NCI-H748 treated with DMSO at 0.1 percent for 48 hours (cell line): Measurements from ENCODE around the gene FAM209A.
"Not testable (repeated sequence)": the region's sequence is repeated elsewhere in the genome, so short reads cannot be mapped to it uniquely, and the experiment has no call there.

Source experiments
- DNase-seq: peaks from one replicate; lab custom pipeline; 2025; lab: John Stamatoyannopoulos, UW

FAM209A gene

DNA sequence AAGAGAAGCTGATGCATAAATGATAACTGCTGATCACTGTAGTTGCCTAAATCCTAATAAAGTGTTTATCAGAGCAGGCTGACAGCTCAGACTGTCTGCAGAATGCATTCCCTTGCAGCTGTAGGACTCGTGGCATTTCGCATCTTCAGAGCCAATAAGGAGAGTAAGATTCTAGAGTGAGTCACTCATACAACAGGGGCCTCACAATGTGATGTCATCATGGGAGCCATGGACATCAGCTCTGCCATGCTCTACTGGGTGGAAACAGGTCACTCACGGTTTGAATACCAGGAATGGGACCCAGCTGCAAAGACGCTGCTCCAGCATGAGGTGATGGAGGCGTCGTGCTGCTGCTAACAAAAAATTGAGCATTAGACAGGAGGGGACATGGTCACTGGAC is 15.9 kb downstream of the FAM209A start:
- no peak for DNase-seq

DNA sequence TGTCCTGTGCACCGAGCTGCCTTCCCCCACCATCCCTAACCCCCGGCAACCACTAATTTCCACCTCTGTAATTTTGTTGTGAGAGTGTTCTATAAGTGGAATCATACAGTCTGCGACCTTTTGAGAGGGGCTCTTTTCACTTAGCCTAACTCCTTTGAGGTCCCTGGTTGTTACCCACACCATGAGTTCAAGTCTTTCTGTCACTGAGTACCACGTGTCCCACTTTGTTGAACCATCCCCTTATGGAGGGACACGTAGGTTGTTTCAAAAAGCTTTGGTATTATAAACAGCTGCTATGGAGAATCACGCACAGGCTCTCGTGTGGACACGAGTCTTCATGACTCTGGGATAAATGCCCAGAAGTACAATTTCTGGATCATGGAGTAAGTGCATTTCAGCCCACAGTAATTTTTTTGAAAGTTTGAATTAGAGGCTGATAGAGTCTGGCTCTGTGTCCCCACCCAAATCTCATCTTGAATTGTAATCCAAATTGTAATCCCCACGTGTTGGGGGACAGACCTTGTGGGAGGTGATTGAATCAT is 18.0 kb downstream of the FAM209A start:
- DNase-seq = no peak

DNA sequence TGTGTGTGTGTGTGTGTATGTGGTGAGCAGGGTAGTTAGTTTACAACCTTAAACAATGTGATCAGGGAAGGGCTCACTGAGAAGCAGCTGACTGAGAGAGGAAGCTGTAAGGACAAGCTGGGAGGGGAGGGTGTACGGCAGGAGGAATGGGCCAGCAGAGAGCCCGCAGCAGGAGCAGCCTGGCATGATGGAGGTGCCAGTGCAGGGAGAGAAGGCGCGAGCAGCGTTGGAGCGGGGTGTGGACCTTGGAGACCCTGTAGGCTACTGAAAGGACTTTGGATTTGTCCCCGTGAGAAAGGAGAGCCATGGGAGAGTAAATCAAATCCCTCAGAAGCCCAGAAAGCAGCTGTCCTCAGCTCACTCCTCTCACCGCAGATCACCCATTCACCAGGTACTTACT is 27.0 kb downstream of the FAM209A start:
- no peak for DNase-seq

DNA sequence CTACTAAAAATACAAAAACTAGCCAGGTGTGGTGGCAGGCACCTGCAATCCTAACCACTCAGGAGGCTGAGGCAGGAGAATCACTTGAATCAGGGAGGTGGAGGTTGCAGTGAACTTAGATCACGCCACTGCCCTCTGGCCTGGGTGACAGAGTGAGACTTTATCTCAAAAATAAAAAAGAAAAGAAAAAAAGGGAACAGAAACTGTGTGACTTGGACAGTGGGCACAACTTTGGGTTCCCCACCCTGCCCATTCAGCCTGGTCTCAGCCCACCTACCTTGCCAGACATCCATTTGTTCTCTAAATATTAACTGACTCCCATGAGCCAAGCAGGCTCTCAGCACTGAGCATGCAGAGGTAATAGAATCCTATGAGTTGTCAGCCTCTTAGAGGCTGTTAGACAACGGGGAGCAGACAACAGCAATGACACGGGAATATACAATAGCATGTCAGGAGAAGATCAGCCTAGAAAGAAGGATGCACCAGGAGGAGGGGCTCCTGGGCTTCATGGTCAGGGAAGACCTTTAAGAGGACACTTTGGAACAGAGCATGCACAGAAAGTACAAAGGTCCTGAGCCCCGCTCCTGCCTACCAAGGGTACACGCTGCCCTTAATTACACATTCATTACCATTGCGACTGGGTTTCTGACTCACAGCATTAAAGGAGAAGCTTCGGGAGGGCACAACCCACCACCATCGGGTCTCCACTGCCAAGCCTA is 28.5 kb downstream of the FAM209A start:
- DNase-seq = no peak

DNA sequence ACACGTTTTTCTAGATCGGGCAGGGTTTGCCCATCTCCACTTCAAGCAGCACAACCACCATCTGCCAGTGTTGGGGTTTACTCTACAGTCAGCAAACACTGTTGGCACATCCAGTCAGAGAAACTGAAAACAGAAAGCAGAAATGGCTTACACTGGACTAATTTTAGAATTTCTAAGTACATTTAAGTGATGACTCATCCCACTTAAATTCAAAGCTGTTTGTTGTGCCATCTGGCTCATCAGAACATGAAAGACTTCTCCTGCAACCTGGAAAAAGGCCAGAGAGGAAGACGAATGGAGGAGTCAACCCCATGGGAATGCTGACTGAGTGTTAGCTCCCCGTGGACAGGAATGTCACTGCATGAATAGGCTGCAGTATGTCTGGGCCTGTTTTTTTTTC is 30.3 kb downstream of the FAM209A start:
- DNase-seq = peak; percentile 1

DNA sequence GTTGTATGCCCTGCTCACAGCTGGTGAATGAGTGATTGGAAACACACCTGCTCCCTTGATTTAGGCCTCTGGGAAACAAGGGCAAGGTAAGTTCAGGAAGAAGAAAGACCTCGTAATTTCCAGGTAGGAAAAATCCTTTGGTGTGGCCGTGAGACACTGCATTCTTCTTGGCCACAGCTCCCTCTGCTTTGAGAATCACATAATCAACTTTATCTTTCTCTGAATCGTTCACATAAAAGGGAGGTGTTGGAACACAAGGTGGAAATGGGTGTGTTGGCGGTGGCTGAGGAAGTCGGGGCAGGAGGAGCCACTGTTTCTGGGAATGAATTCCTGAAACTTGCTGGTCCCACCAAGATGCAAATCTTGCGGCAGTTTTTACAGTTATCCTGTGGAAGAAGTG is 34.4 kb downstream of the FAM209A start:
- no peak for DNase-seq

DNA sequence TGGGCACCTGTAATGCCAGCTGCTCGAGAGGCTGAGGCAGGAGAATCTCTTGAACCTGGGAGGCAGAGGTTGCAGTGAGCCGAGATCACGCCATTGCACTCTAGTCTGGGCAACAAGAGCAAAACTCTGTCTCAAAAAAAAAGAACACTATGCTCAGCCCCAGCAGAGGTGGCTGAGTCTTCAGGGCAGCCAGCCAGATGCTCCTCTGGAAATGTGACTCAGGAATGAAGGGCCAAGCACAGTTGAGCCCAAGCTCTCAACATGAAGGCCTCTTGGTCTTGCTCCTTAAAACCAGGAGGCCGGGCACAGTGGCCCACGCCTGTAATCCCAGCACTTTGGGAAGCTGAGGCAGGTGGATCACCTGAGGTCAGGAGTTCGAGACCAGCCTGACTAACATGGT is 40.0 kb downstream of the FAM209A start:
- not testable (repeated sequence) for DNase-seq

DNA sequence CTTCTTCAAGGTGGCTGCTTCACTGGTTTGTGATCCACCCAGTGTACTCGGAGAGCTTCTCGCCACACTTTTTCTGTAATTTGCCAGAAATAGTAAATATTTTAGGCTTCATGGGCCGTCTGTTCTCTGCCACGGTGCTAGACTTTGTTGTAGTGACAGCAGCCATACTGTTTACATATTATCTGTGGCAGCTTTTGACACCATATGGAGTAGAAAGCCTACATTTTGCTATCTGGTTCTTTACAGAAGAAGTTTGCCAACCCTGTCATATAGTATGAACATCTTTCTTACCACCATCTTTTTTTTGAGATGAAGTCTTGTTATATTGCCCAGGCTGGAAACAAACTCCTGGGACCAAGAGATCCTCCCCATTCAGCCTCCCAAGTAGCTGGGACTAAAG is 41.0 kb downstream of the FAM209A start:
- no peak for DNase-seq

DNA sequence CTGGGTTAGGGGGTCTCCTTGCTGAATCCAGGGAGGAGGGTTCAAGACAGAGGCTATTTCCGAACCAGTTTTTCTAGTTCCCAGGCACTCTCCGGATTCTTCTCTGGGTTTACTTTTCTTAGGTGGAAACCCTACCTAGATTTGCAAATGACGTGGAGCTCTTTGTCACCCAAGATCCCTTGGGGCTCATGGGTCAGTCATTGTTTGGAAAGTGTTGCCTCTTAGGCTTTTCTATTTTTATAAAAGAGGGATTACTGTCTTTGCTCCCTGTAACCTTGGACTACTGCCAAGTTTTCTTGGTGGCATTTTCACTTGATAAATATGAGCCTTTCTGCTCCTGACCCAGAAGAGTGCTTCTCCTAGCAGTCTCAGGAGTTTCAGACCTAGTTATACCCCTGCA is 42.1 kb downstream of the FAM209A start:
- DNase-seq = peak; percentile 0

DNA sequence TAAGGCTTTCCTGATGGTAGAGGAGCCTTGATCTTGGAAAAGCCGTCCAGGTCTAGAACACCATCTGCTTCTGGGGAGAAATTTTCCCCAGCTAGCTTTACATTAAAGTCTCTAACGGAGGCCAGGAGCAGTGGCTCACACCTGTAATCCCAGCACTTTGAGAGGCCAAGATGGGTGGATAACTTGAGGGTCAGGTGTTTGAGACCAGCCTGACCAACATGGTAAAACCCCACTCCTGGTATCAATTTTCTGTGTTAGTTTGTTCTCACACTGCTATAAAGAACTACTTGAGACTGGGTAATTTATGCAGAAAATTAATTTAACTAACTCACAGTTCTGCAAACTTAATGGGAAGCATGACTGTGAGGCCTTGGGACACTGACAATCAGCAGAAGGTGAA is 46.3 kb downstream of the FAM209A start:
- DNase-seq = no peak

DNA sequence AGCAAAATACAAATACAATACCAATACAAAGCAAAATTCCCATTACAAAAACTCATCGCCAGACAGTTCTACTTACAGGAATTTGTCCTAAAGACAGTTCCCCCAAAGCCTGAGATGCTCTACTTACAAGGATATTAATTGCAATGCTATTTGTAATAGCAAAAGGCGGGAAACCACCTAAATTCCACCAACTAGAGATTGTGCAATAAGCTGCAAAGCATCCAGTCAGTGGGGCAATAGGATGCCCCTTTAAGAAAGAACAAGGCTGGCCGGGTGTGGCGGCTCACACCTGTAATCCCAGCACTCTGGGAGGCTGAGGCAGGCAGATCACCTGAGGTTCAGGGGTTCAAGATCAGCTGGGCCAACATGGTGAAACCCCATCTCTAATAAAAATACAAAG is 47.6 kb downstream of the FAM209A start:
- DNase-seq = no peak

DNA sequence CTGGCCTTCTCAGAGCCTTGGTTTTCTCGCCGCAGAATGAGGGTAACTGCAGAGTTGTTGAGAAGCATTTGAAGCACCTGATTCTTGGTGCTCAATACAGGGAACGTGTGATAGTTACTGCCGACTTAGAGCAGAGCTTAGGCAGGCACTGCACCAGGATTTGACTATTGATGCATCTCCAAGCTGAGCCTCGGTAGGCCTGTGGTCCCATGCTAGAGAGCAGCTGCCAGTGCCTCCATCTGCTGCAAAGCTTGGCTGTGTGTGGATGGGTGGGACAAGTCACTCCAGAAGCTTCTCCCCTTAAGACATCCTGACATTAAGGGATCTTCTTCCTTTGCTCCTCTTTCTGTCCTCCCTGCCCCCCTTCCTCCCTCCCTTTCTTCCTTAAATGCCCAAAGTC is 49.4 kb downstream of the FAM209A start:
- no peak for DNase-seq

DNA sequence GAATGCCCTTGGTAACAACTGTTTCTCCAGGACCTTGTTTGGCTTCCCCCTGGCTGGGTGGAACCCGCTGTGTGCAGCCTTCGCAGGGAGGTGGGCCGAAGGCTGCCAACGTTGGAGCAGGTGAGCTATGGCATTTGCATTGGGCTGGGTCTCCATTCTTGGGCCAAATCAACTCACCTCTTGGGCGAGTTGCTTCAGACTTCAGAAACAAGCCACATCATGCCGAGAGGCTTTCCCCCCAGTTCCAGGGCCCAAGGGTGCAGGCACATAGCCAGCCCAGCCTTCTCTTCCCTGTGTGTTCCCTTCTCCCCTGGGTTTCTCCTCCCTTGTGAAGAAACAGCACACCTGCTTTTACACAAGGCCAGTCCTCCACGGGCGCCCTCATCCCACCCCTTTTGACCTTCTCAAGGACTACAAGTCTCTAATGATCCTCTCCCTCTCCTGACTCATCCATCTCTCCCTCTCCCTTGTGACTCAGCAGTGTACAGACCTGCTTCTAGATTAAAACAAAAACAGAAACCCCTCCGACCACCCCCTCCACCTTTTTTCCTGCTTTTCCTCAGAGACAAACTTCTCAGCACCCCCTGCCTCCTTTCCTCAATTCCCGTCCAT is 50.1 kb downstream of the FAM209A start:
- DNase-seq = no peak

DNA sequence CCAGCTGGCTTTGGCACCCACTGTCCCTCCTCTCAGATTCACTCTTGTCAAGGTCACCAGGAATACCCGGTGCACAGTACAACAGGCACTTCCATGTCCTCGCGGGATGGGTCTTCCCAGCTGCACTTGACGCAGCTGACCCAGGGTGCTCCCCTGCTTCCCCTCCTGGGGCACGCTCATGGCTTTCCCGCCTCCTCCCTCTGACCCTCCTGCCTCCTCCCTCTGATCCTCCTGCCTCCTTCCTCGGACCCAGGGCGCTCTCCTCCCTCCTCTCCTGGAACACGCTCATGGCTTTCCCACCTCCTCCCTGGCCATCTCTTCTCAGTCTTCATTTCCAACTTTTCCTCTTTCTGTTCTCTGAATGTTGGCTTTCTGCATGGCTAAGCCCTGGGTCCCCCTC is 50.6 kb downstream of the FAM209A start:
- DNase-seq = no peak
